ENCODE data around the gene ZSWIM6.
A peak's percentile ranks its signal among the peaks of the same experiment; 100 is the strongest.

The ZSWIM6 gene

GRCh38 chr5:61331407-61332357 is at the start of gene ZSWIM6:
Gene ZSWIM6 (plus strand): TSS chr5:61332258. CDS start chr5:61332273, 15 bp downstream.
- no peak for TF ChIP-seq CTCF (IDR thresholded peaks at IDR 0.05; ENCODE audit: insufficient read depth, low read depth, low read length, missing control alignments)
- peak; percentile 100 for DNase-seq (ENCODE audit: low read depth)
- peak within 1 kb of the TSS; percentile 71 for H3K4me3 ChIP-seq (ENCODE audit: low read length)

GRCh38 chr5:61283471-61283870 is 48.6 kb upstream of the ZSWIM6 start:
- DNase-seq (ENCODE audit: low read depth): no peak
- H3K4me3 ChIP-seq (ENCODE audit: low read length): no peak overlapping the region
- TF ChIP-seq CTCF (IDR thresholded peaks at IDR 0.05; ENCODE audit: insufficient read depth, low read depth, low read length, missing control alignments): no peak

- no peak for TF ChIP-seq CTCF (IDR thresholded peaks at IDR 0.05; ENCODE audit: insufficient read depth, low read depth, low read length, missing control alignments)
- no peak for DNase-seq (ENCODE audit: low read depth)
These were observed 46.5 kb upstream of the ZSWIM6 start for GRCh38 chr5:61285531-61285930.

GRCh38 chr5:61286446-61287132 is 45.5 kb upstream of the ZSWIM6 start:
- TF ChIP-seq CTCF (IDR thresholded peaks at IDR 0.05; ENCODE audit: insufficient read depth, low read depth, low read length, missing control alignments): no peak
- DNase-seq (ENCODE audit: low read depth): peak; percentile 45
- no peak overlapping the region for H3K4me3 ChIP-seq (ENCODE audit: low read length)

More at GRCh38 chr5:61285531-61285930, 46.5 kb upstream of the ZSWIM6 start:
- no peak overlapping the region for H3K4me3 ChIP-seq (ENCODE audit: low read length)

GRCh38 chr5:61287474-61287873 is 44.6 kb upstream of the ZSWIM6 start:
- no peak for DNase-seq (ENCODE audit: low read depth)
- no peak overlapping the region for H3K4me3 ChIP-seq (ENCODE audit: low read length)
- TF ChIP-seq CTCF (IDR thresholded peaks at IDR 0.05; ENCODE audit: insufficient read depth, low read depth, low read length, missing control alignments): no peak

GRCh38 chr5:61289241-61289640 is 42.8 kb upstream of the ZSWIM6 start:
- no peak for DNase-seq (ENCODE audit: low read depth)
- no peak overlapping the region for H3K4me3 ChIP-seq (ENCODE audit: low read length)
- peak; percentile 3 for TF ChIP-seq CTCF (IDR thresholded peaks at IDR 0.05; ENCODE audit: insufficient read depth, low read depth, low read length, missing control alignments)
